PC-3 (cell line): Measurements from ENCODE around the gene GBX2.

Experiments
- CTCF ChIP-seq: fragments of 300-600 bp; sonication (generic); conservative IDR thresholded peaks from 2 replicates; pipeline ENCODE4 v1.5.1; 2017; ENCODE audit warnings: antibody characterized with exemption, low read depth, mild to moderate bottlenecking, low read length
- EZH2phosphoT487 ChIP-seq: fragments of 300-600 bp; sonication (generic); IDR thresholded peaks from 2 replicates; pipeline ENCODE4 v1.6.1; 2018; ENCODE audit warnings: mild to moderate bottlenecking, antibody characterized with exemption, low read length, borderline replicate concordance

- TF ChIP-seq CTCF: no peak
- no peak for TF ChIP-seq EZH2phosphoT487
Observed at GRCh38 chr2:236156095-236156859, 11.9 kb downstream of the GBX2 start.
